H1 (cell line): Measurements from ENCODE around the gene EXOC1.

Experiments used
- CREB1 ChIP-seq: IDR thresholded peaks from 2 replicates; pipeline ENCODE4 v1.6.1; 2012; ENCODE audit warnings: inconsistent platforms
- NRF1 ChIP-seq: IDR thresholded peaks from 2 replicates; pipeline ENCODE4 v1.6.1; 2011; ENCODE audit warnings: mild to moderate bottlenecking, low read depth, low read length, improper control_type of control experiment
- TF ChIP-seq, protein P1 (sequence below), 3 experiments: IDR thresholded peaks; 1 replicate in 2 of 3; 2 replicates in 1 of 3; pipeline versions ENCODE4 v1.5.1 to v1.6.1; 2011; ENCODE audit warnings: low read length in 3 of 3, mild to moderate bottlenecking in 3 of 3, inconsistent platforms in 2 of 3, low read depth in 1 of 3, moderate library complexity in 1 of 3; ENCODE audit not compliant: insufficient read depth in 1 of 3; ENCODE audit errors: control extremely low read depth in 1 of 3
- TF ChIP-seq, protein P2 (sequence below): IDR thresholded peaks from 2 replicates; pipeline ENCODE4 v1.6.1; 2011; ENCODE audit warnings: low read depth, mild to moderate bottlenecking, low read length; ENCODE audit not compliant: insufficient read depth
- TF ChIP-seq, protein P3 (sequence below): IDR thresholded peaks from 2 replicates; pipeline ENCODE4 v1.6.1; 2012; ENCODE audit warnings: inconsistent platforms

DNA sequence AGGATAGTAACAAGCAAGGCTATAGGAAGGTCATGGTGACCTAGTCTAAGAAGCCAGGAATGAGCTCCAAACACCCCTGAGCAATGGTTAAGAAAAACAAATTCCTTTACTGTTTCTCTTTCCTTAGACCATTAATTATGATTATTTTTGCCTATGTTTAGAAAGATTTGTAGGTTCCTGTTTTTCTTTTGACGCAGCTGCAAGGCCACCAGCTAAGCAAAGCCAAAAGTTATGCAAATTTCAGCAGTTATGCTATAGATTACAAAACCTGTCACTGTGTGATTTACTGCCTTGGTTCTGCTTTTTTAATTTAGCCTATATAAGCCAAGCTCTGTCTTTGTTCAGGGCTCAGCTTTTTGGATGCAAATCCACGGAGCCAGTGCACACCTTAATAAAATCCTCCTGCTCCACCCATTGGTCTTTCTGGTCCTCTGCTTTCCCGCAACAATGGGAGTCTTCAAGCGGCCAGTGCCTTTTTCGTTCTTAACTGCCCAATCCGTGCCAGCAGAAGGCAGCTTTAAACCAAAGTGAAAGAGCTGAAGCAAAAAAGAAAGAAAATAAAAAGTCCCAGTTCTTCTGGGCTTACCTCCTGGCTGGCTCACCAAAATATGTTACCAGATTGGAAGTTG lies 93.9 kb downstream of the EXOC1 start:
- TF ChIP-seq, protein P1, sequence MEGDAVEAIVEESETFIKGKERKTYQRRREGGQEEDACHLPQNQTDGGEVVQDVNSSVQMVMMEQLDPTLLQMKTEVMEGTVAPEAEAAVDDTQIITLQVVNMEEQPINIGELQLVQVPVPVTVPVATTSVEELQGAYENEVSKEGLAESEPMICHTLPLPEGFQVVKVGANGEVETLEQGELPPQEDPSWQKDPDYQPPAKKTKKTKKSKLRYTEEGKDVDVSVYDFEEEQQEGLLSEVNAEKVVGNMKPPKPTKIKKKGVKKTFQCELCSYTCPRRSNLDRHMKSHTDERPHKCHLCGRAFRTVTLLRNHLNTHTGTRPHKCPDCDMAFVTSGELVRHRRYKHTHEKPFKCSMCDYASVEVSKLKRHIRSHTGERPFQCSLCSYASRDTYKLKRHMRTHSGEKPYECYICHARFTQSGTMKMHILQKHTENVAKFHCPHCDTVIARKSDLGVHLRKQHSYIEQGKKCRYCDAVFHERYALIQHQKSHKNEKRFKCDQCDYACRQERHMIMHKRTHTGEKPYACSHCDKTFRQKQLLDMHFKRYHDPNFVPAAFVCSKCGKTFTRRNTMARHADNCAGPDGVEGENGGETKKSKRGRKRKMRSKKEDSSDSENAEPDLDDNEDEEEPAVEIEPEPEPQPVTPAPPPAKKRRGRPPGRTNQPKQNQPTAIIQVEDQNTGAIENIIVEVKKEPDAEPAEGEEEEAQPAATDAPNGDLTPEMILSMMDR (IDR thresholded peaks at IDR 0.05; ENCODE audit: control extremely low read depth in 1 of 3, insufficient read depth in 1 of 3, low read depth in 1 of 3, low read length in 3 of 3): no peak
- TF ChIP-seq, protein P2, sequence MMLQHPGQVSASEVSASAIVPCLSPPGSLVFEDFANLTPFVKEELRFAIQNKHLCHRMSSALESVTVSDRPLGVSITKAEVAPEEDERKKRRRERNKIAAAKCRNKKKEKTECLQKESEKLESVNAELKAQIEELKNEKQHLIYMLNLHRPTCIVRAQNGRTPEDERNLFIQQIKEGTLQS: no peak
- TF ChIP-seq, protein P3, sequence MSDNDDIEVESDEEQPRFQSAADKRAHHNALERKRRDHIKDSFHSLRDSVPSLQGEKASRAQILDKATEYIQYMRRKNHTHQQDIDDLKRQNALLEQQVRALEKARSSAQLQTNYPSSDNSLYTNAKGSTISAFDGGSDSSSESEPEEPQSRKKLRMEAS: no peak
- no peak for TF ChIP-seq CREB1
- no peak for TF ChIP-seq NRF1
